ENCODE measurements around the gene GPR68. TPM values are rescaled to one million over a fixed set of nuclear protein-coding genes. Genes with fewer than 3 reads are reported as not detected.
A peak's percentile ranks its signal among the peaks of the same experiment; 100 is the strongest.

Gene GPR68
- total and polyA plus RNA-seq, 9 donors = 0.35 to 0.83 (median 0.68) TPM

DNA sequence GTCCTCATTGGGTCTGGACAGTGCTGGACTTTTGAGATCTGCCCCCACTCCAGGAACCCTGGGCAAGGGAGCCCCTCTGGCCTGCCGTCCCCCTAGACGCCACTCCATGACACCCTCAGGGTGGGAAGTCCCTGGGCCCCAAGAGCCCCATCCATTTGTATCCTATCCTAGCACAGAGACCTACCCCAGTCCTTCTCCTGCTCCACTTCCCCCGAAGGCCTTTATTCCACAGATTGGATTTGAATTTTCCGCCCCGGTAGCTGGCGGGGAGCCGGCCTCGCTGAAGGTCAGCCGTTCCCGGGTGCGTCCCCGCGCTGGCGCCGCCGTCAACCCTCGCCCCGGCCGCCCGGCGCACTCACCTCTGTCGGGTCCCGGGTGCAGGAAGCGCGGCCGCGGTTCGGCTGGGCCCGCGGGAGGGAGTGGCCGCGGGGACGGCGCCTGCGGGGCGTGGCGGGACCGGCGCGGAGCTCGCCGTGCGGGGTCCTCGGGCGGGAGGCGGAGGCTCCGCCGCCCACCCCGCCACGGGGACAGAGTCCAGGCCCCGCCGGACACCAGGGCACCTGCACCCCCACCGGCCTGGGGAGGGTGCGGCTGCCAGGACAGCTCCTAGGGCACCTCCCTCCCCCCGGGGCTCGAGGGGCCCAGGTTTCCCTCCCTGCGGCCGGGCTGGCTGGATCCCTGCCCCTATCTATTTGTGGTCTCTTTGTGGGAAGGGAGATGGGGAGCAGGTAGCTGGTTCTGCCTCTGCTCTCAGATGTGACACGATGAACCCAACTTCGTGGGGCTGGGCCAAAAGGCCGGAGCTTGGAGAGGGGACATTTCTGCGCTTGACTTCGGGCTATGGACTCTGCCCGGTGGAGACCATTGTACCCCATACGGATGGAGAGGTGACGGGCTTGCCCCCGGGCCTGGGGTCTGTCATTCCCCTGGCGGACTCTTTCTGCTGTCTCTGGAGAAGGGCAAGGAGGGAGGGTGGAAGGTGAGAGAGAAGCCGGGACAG, 19.9 kb upstream of the GPR68 start:
- no peak overlapping the region for H3K27ac ChIP-seq (ENCODE audit: low read length)
- H3K4me1 ChIP-seq (ENCODE audit: control insufficient read depth, insufficient read depth, low read length) = peaks cover 12% of the 10 kb centered on the region
- peaks cover 2% of the 10 kb centered on the region for H3K9me3 ChIP-seq (replicated peaks; ENCODE audit: control insufficient read depth, low read depth, low read length)
- peak overlapping the region; percentile 22 for H3K4me3 ChIP-seq (ENCODE audit: low read length)
- DNase-seq = peak; percentile 24
- H3K27me3 ChIP-seq (ENCODE audit: control insufficient read depth, insufficient read depth, low read length) = peaks cover 23% of the 10 kb centered on the region
- H3K36me3 ChIP-seq (ENCODE audit: control insufficient read depth, insufficient read depth, low read length) = no peaks in the 10 kb centered on the region
- 9% methylated on average over 66 of the region's 69 CpGs for WGBS (ENCODE audit: insufficient coverage)

DNA sequence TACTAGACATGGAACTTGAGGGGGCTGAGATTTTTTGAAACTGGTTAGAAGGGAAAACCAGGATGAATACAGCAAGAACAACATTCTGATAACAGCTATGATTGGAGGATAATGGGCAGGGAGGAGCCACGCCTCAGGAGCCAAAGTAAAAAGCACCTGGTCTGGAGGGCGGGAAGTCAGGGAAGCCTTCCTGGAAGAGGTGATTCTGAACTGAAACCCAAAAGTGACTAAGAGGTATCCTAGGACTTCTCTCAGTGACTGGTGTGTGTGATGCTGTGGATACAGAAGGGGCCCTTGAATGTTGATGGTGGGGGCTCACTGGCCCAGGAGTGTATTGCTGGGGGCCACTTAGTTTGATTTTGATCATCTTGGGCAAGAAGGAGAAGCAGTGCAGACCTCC, 18.8 kb upstream of the GPR68 start:
- Histone ChIP-seq H3K27ac (ENCODE audit: low read length) (no peak overlapping the region), H3K4me1 (ENCODE audit: control insufficient read depth, insufficient read depth, low read length) (peaks cover 10% of the 10 kb centered on the region), H3K4me3 (ENCODE audit: low read length) (no peak overlapping the region), H3K27me3 (ENCODE audit: control insufficient read depth, insufficient read depth, low read length) (peaks cover 25% of the 10 kb centered on the region), H3K9me3 (replicated peaks; ENCODE audit: control insufficient read depth, low read depth, low read length) (peaks cover 2% of the 10 kb centered on the region), H3K36me3 (ENCODE audit: control insufficient read depth, insufficient read depth, low read length) (no peaks in the 10 kb centered on the region)
- DNase-seq = no peak
- WGBS (ENCODE audit: insufficient coverage) = 70% methylated on average over 2 of the region's 2 CpGs

DNA sequence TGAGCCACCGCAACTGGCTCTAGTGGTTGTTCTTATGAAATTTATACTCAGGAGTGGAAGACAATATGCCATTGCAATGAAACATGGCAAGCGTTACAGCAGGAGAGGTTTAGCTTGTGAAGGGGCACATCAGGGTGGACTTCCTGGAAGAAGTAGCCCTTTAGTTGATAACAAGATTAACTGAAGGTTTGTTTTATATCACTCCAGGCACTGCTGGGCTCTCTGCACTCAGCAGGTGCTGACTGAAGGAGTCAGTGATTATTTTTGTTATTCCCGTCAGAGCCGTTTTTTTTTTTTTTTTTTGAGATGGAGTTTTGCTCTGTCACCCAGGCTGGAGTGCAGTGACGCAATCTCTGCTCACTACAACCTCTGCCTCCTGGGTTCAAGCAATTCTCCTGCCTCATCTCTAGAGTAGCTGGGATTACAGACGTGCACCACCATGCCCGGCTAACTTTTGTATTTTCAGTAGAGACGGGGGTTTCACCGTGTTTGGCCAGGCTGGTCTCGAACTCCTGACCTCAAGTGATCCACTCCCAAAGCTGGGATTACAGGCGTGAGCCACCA, 17.6 kb upstream of the GPR68 start:
- H3K36me3 ChIP-seq (ENCODE audit: control insufficient read depth, insufficient read depth, low read length) = no peaks in the 10 kb centered on the region
- DNase-seq = no peak
- WGBS (ENCODE audit: insufficient coverage) = 91% methylated on average over 9 of the region's 11 CpGs
- peaks cover 26% of the 10 kb centered on the region for H3K27me3 ChIP-seq (ENCODE audit: control insufficient read depth, insufficient read depth, low read length)
- peaks cover 2% of the 10 kb centered on the region for H3K9me3 ChIP-seq (replicated peaks; ENCODE audit: control insufficient read depth, low read depth, low read length)
- no peak overlapping the region for H3K4me3 ChIP-seq (ENCODE audit: low read length)
- no peak overlapping the region for H3K27ac ChIP-seq (ENCODE audit: low read length)
- peaks cover 16% of the 10 kb centered on the region for H3K4me1 ChIP-seq (ENCODE audit: control insufficient read depth, insufficient read depth, low read length)

DNA sequence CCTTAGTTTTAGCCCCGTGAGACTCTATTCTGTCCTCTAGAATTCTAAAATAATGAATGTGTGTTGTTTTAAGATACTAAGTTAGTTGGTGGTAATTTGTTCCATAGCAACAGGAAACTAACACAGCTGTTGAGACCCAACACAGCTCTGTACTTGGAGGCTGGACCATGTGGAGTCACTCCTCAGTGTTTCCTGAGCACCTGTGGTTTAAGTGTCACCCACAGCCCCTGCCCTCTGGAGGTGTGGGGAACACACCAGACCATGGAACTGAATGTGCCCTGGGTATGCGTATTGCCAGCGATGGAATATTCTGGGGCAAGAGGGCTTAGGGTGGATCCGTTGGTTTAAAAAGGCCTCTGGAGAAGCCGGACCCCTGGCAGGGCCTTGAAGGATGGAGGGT, 16.6 kb upstream of the GPR68 start:
- 98% methylated on average over 5 of the region's 5 CpGs for WGBS (ENCODE audit: insufficient coverage)
- Histone ChIP-seq H3K9me3 (replicated peaks; ENCODE audit: control insufficient read depth, low read depth, low read length) (peaks cover 2% of the 10 kb centered on the region), H3K27me3 (ENCODE audit: control insufficient read depth, insufficient read depth, low read length) (peaks cover 26% of the 10 kb centered on the region), H3K27ac (ENCODE audit: low read length) (no peak overlapping the region), H3K4me1 (ENCODE audit: control insufficient read depth, insufficient read depth, low read length) (peaks cover 16% of the 10 kb centered on the region), H3K4me3 (ENCODE audit: low read length) (no peak overlapping the region), H3K36me3 (ENCODE audit: control insufficient read depth, insufficient read depth, low read length) (no peaks in the 10 kb centered on the region)
- no peak for DNase-seq

- DNase-seq = no peak
- peaks cover 11% of the 10 kb centered on the region for H3K4me1 ChIP-seq (ENCODE audit: control insufficient read depth, insufficient read depth, low read length)
- no peaks in the 10 kb centered on the region for H3K36me3 ChIP-seq (ENCODE audit: control insufficient read depth, insufficient read depth, low read length)
- H3K27me3 ChIP-seq (ENCODE audit: control insufficient read depth, insufficient read depth, low read length) = peaks cover 21% of the 10 kb centered on the region
- peaks cover 2% of the 10 kb centered on the region for H3K9me3 ChIP-seq (replicated peaks; ENCODE audit: control insufficient read depth, low read depth, low read length)
- no peak overlapping the region for H3K4me3 ChIP-seq (ENCODE audit: low read length)
- 100% methylated on average over 2 of the region's 3 CpGs for WGBS (ENCODE audit: insufficient coverage)
- no peak overlapping the region for H3K27ac ChIP-seq (ENCODE audit: low read length)
These were observed 14.4 kb upstream of the GPR68 start for GRCh38 chr14:91258876-91259275.

DNA sequence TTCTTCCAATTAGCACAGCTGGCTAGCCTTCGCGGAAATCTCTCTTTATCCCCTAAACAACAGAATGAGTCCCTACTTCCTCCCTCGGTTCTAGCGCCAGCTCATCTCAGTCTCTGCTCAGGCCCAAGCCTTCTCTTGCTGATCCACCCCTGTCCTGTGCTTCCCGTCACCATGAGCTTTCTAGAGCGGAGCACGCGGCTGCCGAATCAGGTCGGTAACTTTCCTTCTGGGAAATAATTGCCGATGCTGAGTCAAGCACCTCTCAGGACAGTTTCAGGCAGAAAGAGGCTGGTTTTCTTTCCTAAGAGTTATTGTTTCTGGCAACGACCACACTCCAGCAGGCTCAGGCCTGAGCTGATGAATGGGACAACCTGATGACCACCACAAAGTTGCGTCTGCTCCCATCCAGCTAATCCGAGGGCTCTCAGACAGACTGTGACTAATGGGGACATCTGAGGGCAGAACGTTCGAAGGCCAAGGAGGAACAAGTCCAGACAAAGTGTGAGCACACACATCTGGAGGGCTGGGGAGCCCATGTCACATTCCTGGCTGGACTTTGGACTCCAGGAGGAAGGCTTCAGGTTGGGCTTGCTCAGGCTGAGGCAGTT, 13.6 kb upstream of the GPR68 start:
- Histone ChIP-seq H3K27ac (ENCODE audit: low read length) (no peak overlapping the region), H3K4me3 (ENCODE audit: low read length) (no peak overlapping the region), H3K27me3 (ENCODE audit: control insufficient read depth, insufficient read depth, low read length) (peaks cover 16% of the 10 kb centered on the region), H3K4me1 (ENCODE audit: control insufficient read depth, insufficient read depth, low read length) (peaks cover 14% of the 10 kb centered on the region), H3K36me3 (ENCODE audit: control insufficient read depth, insufficient read depth, low read length) (no peaks in the 10 kb centered on the region), H3K9me3 (replicated peaks; ENCODE audit: control insufficient read depth, low read depth, low read length) (peaks cover 2% of the 10 kb centered on the region)
- DNase-seq = peak; percentile 59
- 36% methylated on average over 16 of the region's 16 CpGs for WGBS (ENCODE audit: insufficient coverage)

- no peaks in the 10 kb centered on the region for H3K36me3 ChIP-seq (ENCODE audit: control insufficient read depth, insufficient read depth, low read length)
- no peak for DNase-seq
- 10% methylated on average over 5 of the region's 8 CpGs for WGBS (ENCODE audit: insufficient coverage)
These were observed 13.0 kb upstream of the GPR68 start for GRCh38 chr14:91257328-91258010.

GRCh38 chr14:91256661-91257060, 12.2 kb upstream of the GPR68 start:
- peak; percentile 36 for DNase-seq
- Histone ChIP-seq H3K4me3 (ENCODE audit: low read length) (no peak overlapping the region), H3K27me3 (ENCODE audit: control insufficient read depth, insufficient read depth, low read length) (peaks cover 24% of the 10 kb centered on the region), H3K4me1 (ENCODE audit: control insufficient read depth, insufficient read depth, low read length) (peaks cover 20% of the 10 kb centered on the region), H3K27ac (ENCODE audit: low read length) (no peak overlapping the region), H3K36me3 (ENCODE audit: control insufficient read depth, insufficient read depth, low read length) (no peaks in the 10 kb centered on the region), H3K9me3 (replicated peaks; ENCODE audit: control insufficient read depth, low read depth, low read length) (peaks cover 2% of the 10 kb centered on the region)
- WGBS (ENCODE audit: insufficient coverage) = 63% methylated on average over 1 of the region's 1 CpG

More at GRCh38 chr14:91257328-91258010, 13.0 kb upstream of the GPR68 start:
- peaks cover 23% of the 10 kb centered on the region for H3K27me3 ChIP-seq (ENCODE audit: control insufficient read depth, insufficient read depth, low read length)
- no peak overlapping the region for H3K4me3 ChIP-seq (ENCODE audit: low read length)
- peaks cover 2% of the 10 kb centered on the region for H3K9me3 ChIP-seq (replicated peaks; ENCODE audit: control insufficient read depth, low read depth, low read length)
- H3K4me1 ChIP-seq (ENCODE audit: control insufficient read depth, insufficient read depth, low read length) = peaks cover 20% of the 10 kb centered on the region
- no peak overlapping the region for H3K27ac ChIP-seq (ENCODE audit: low read length)

DNA sequence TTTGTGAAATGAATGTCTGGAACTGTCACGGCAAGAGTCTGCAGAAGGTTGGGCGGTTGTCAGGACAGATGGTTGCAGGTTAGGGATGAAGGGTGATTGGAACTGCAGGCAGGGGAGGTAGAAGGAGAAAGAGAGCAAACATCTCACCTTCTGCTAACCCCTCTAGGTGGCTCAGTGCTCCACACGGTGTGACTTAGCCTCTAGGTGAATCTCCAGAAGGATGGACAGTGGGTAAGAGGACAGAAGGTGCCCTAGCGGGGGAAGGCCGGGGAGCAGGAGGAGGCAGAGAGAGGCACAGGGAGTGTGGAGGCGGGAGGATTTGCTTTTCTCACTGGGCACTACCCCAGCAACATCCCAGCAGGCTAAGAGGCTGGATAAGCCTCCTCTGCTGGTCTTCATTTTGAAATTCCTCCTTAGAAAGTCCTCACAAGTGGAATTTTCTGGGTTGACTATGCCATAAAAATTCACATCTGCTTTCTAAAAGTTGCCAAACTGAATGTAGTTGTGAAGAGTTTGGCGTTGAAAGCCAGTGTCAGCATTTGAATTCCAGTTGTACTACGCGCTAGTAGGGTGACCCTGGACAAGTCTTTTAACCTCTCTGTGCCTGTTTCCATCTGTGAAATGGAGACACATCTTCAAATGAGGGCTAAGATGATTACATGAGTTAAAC, 10.7 kb upstream of the GPR68 start:
- H3K27me3 ChIP-seq (ENCODE audit: control insufficient read depth, insufficient read depth, low read length) = peaks cover 22% of the 10 kb centered on the region
- peak; percentile 27 for DNase-seq
- no peaks in the 10 kb centered on the region for H3K36me3 ChIP-seq (ENCODE audit: control insufficient read depth, insufficient read depth, low read length)
- no peaks in the 10 kb centered on the region for H3K9me3 ChIP-seq (replicated peaks; ENCODE audit: control insufficient read depth, low read depth, low read length)
- no peak overlapping the region for H3K4me3 ChIP-seq (ENCODE audit: low read length)
- WGBS (ENCODE audit: insufficient coverage) = 66% methylated on average over 5 of the region's 9 CpGs
- H3K27ac ChIP-seq (ENCODE audit: low read length) = no peak overlapping the region
- peaks cover 27% of the 10 kb centered on the region for H3K4me1 ChIP-seq (ENCODE audit: control insufficient read depth, insufficient read depth, low read length)
